GM12891 (cell line): ENCODE results near the gene FURIN.

Experiments
- PAX5 ChIP-seq: IDR thresholded peaks from 2 replicates; pipeline ENCODE4 v1.6.1; 2011; ENCODE audit warnings: low read length, moderate library complexity, mild to moderate bottlenecking; ENCODE audit not compliant: insufficient read depth, severe bottlenecking
- POLR2A ChIP-seq: IDR thresholded peaks from 2 replicates; pipeline ENCODE4 v1.6.1; 2011; ENCODE audit warnings: low read depth, low read length, control low read depth
- POLR2AphosphoS5 ChIP-seq: IDR thresholded peaks from 2 replicates; pipeline ENCODE4 v1.6.1; 2011; ENCODE audit warnings: low read depth, low read length, control low read depth
- SPI1 ChIP-seq: IDR thresholded peaks from 2 replicates; pipeline ENCODE4 v1.6.1; 2011; ENCODE audit warnings: low read depth, low read length, control low read depth
- TAF1 ChIP-seq: IDR thresholded peaks from 2 replicates; pipeline ENCODE4 v1.6.1; 2011; ENCODE audit warnings: low read depth, low read length, control low read depth

GRCh38 chr15:90902040-90902839, 33.9 kb downstream of the FURIN start:
- TF ChIP-seq TAF1 (no peak), POLR2A (peak; percentile 57; the same call in 1 of the 2 replicates), PAX5 (no peak), POLR2AphosphoS5 (peak; percentile 42; the same call in 1 of the 2 replicates), SPI1 (no peak)
